Astrocyte (in vitro differentiated cells and primary cell): Measurements from ENCODE around the gene TTC31. TPM values are rescaled to one million over a fixed set of nuclear protein-coding genes. Genes with fewer than 3 reads are reported as not detected.

Source experiments
- DNase-seq: peaks from one replicate; pipeline ENCODE4 v3.0.0-alpha.2; 2010; ENCODE audit warnings: low read depth
- FAIRE-seq: peaks from 2 replicates; lab custom pipeline; 2011; peaks lifted over from hg19 to GRCh38; lab: Jason Lieb, UNC
- H2AFZ ChIP-seq: 2 replicates; pipeline ENCODE4 v1.6.0; 2012; ENCODE audit warnings: low read depth, low read length, inconsistent platforms
- H3K27ac ChIP-seq: 2 replicates; pipeline ENCODE4 v1.5.1; 2011; ENCODE audit warnings: low read depth, low read length, inconsistent platforms
- H3K27me3 ChIP-seq: 2 replicates; pipeline ENCODE4 v1.6.0; 2011; ENCODE audit warnings: low read length, inconsistent platforms; ENCODE audit not compliant: insufficient read depth
- H3K36me3 ChIP-seq: 2 replicates; pipeline ENCODE4 v1.5.1; 2011; ENCODE audit warnings: low read length, inconsistent platforms; ENCODE audit not compliant: insufficient read depth
- H3K4me1 ChIP-seq: 2 replicates; pipeline ENCODE4 v1.5.1; 2011; ENCODE audit warnings: low read length, inconsistent platforms; ENCODE audit not compliant: insufficient read depth
- H3K4me2 ChIP-seq: 2 replicates; pipeline ENCODE4 v1.6.0; 2012; ENCODE audit warnings: low read length, inconsistent platforms
- H3K4me3 ChIP-seq: 2 replicates; pipeline ENCODE4 v1.5.1; 2011; ENCODE audit warnings: low read depth, mild to moderate bottlenecking, low read length, inconsistent platforms; ENCODE audit not compliant: insufficient read depth
- H3K79me2 ChIP-seq: 2 replicates; pipeline ENCODE4 v1.6.0; 2012; ENCODE audit warnings: mild to moderate bottlenecking, low read length, inconsistent platforms; ENCODE audit not compliant: insufficient read depth
- H3K9ac ChIP-seq: 2 replicates; pipeline ENCODE4 v1.6.0; 2012; ENCODE audit warnings: mild to moderate bottlenecking, low read length, inconsistent platforms
- H3K9me3 ChIP-seq: 2 replicates; pipeline ENCODE4 v1.5.1; 2012; ENCODE audit warnings: low read depth, mild to moderate bottlenecking, low read length, inconsistent platforms; ENCODE audit not compliant: insufficient read depth
- H4K20me1 ChIP-seq: 2 replicates; pipeline ENCODE4 v1.6.0; 2012; ENCODE audit warnings: low read length, inconsistent platforms; ENCODE audit not compliant: insufficient read depth
- H3K27ac Mint-ChIP-seq: one replicate; pipeline ENCODE4 v1.8.0; 2021; ENCODE audit warnings: mild to moderate bottlenecking, mixed read lengths; ENCODE audit not compliant: unreplicated experiment
- H3K27me3 Mint-ChIP-seq: one replicate; pipeline ENCODE4 v1.8.0; 2021; ENCODE audit warnings: low read depth, mixed read lengths; ENCODE audit not compliant: unreplicated experiment
- H3K36me3 Mint-ChIP-seq: one replicate; pipeline ENCODE4 v1.8.0; 2021; ENCODE audit warnings: low read depth, mixed read lengths; ENCODE audit not compliant: unreplicated experiment
- H3K4me1 Mint-ChIP-seq: one replicate; pipeline ENCODE4 v1.8.0; 2021; ENCODE audit warnings: low read depth, mixed read lengths; ENCODE audit not compliant: unreplicated experiment
- H3K4me3 Mint-ChIP-seq: one replicate; pipeline ENCODE4 v1.8.0; 2021; ENCODE audit warnings: mild to moderate bottlenecking, moderate library complexity, mixed read lengths; ENCODE audit not compliant: unreplicated experiment
- H3K9me3 Mint-ChIP-seq: one replicate; pipeline ENCODE4 v1.8.0; 2021; ENCODE audit warnings: mild to moderate bottlenecking, mixed read lengths; ENCODE audit not compliant: unreplicated experiment
- CTCF ChIP-seq: IDR thresholded peaks from 2 replicates; pipeline ENCODE4 v1.5.1; 2011; ENCODE audit warnings: low read depth, mild to moderate bottlenecking, inconsistent platforms, low read length, moderate library complexity; ENCODE audit not compliant: insufficient read depth
- EZH2 ChIP-seq: IDR thresholded peaks from 2 replicates; pipeline ENCODE4 v1.6.1; 2012; ENCODE audit warnings: mild to moderate bottlenecking, low read length, inconsistent platforms; ENCODE audit not compliant: insufficient read depth
- total RNA-seq: library from RNA; stranded (reverse); gene quantifications from 2 replicates; pipeline ENCODE4 v1.2.1, GENCODE V29; 2021

TTC31 gene
- total RNA-seq, 1 donor from 2014 or later = 12.0 TPM

GRCh38 chr2:74448771-74449170, 34.1 kb upstream of the TTC31 start:
- H3K36me3 ChIP-seq = no peaks in the 10 kb centered on the region
- H3K27me3 Mint-ChIP-seq = peaks cover 4% of the 10 kb centered on the region
- H3K27me3 ChIP-seq = peaks cover 3% of the 10 kb centered on the region
- no peaks in the 10 kb centered on the region for H3K9me3 ChIP-seq
- no peaks in the 10 kb centered on the region for H4K20me1 ChIP-seq
- peaks cover 12% of the 10 kb centered on the region for H3K4me1 Mint-ChIP-seq
- FAIRE-seq = no peak
- no peak overlapping the region for H3K9ac ChIP-seq
- no peaks in the 10 kb centered on the region for H3K79me2 ChIP-seq
- DNase-seq = no peak
- H2AFZ ChIP-seq = no peak overlapping the region
- H3K4me2 ChIP-seq = no peak overlapping the region
- H3K9me3 Mint-ChIP-seq = no peaks in the 10 kb centered on the region
- no peak overlapping the region for H3K27ac ChIP-seq
- no peak overlapping the region for H3K4me3 ChIP-seq
- H3K27ac Mint-ChIP-seq = no peak overlapping the region
- no peak for TF ChIP-seq CTCF
- no peak for TF ChIP-seq EZH2
- peaks cover 12% of the 10 kb centered on the region for H3K4me1 ChIP-seq
- no peak overlapping the region for H3K4me3 Mint-ChIP-seq
- no peaks in the 10 kb centered on the region for H3K36me3 Mint-ChIP-seq

GRCh38 chr2:74450570-74451190, 32.2 kb upstream of the TTC31 start:
- Histone ChIP-seq H4K20me1 (no peaks in the 10 kb centered on the region), H3K4me2 (no peak overlapping the region), H3K4me1 (peaks cover 9% of the 10 kb centered on the region), H3K9ac (no peak overlapping the region), H2AFZ (no peak overlapping the region), H3K9me3 (no peaks in the 10 kb centered on the region), H3K36me3 (no peaks in the 10 kb centered on the region), H3K27ac (no peak overlapping the region), H3K79me2 (peaks cover 7% of the 10 kb centered on the region), H3K4me3 (no peak overlapping the region), H3K27me3 (peaks cover 3% of the 10 kb centered on the region)
- peaks cover 4% of the 10 kb centered on the region for H3K27me3 Mint-ChIP-seq
- no peak overlapping the region for H3K4me3 Mint-ChIP-seq
- H3K4me1 Mint-ChIP-seq = peaks cover 10% of the 10 kb centered on the region
- no peak overlapping the region for H3K27ac Mint-ChIP-seq
- DNase-seq = no peak
- FAIRE-seq = no peak
- no peak for TF ChIP-seq CTCF
- no peak for TF ChIP-seq EZH2
- H3K9me3 Mint-ChIP-seq = no peaks in the 10 kb centered on the region
- no peaks in the 10 kb centered on the region for H3K36me3 Mint-ChIP-seq
